Transverse colon (tissue), 3 donors: ENCODE results near the gene TP73.

Experiments
- CTCF ChIP-seq, 5 experiments: fragments of 200-600 bp in 3 of 5; fragments of 450-650 bp in 2 of 5; sonication (generic) in 3 of 5; IDR thresholded peaks; 1 replicate in 2 of 5; 2 replicates in 3 of 5; pipeline ENCODE4 v1.5.1; 2016 to 2017; ENCODE audit warnings: antibody characterized with exemption in 5 of 5, inconsistent platforms in 3 of 5, mild to moderate bottlenecking in 2 of 5, moderate library complexity in 1 of 5
- POLR2A ChIP-seq: fragments of 450-650 bp; IDR thresholded peaks from one replicate; pipeline ENCODE4 v1.6.1; 2016; ENCODE audit warnings: antibody characterized with exemption, mild to moderate bottlenecking, moderate library complexity

GRCh38 chr1:3774276-3774945 lies 122.1 kb downstream of the TP73 start:
- TF ChIP-seq CTCF (IDR thresholded peaks at IDR 0.05) (no peak), POLR2A (no peak)
